Spleen (tissue), 7 donors: ENCODE data around the gene PODXL2.

Source experiments
- CTCF ChIP-seq, 11 experiments: fragments of 200-600 bp in 7 of 11; fragments of 450-650 bp in 4 of 11; sonication (generic) in 4 of 11; IDR thresholded peaks in 8 of 11; conservative IDR thresholded peaks in 3 of 11; 1 replicate in 7 of 11; 2 replicates in 4 of 11; pipeline versions ENCODE4 v1.4.0 to v1.8.0; 2016 to 2021; ENCODE audit warnings: antibody characterized with exemption in 11 of 11, inconsistent platforms in 4 of 11, mild to moderate bottlenecking in 1 of 11
- POLR2A ChIP-seq, 3 donors: fragments of 450-650 bp; IDR thresholded peaks; one replicate each; pipeline ENCODE4 v1.5.1; 2017; ENCODE audit warnings: antibody characterized with exemption in 3 of 3, mild to moderate bottlenecking in 1 of 3
- POLR2AphosphoS5 ChIP-seq, 3 donors: sonication (generic); formaldehyde crosslinking; IDR thresholded peaks; one replicate each; pipeline ENCODE4 v1.5.1; 2017; ENCODE audit warnings: antibody characterized with exemption in 3 of 3
- donor health status: DM: no; HTN: no; CAD: no; lungs with moderate emphysema.
- donor health status: DM: no; HTN: no; CAD: no.
- donor health status: DM: no; HTN: no; CAD: no.

GRCh38 chr3:127686512-127686894 is 57.5 kb downstream of the PODXL2 start:
- TF ChIP-seq POLR2AphosphoS5 (IDR thresholded peaks at IDR 0.05) (no peak), CTCF (IDR thresholded peaks at IDR 0.05 in 8 of 11, conservative IDR thresholded peaks at IDR 0.05 in 3 of 11) (no peak), POLR2A (IDR thresholded peaks at IDR 0.05) (no peak)
